Measurements from ENCODE around the gene CDC14A.

DNA sequence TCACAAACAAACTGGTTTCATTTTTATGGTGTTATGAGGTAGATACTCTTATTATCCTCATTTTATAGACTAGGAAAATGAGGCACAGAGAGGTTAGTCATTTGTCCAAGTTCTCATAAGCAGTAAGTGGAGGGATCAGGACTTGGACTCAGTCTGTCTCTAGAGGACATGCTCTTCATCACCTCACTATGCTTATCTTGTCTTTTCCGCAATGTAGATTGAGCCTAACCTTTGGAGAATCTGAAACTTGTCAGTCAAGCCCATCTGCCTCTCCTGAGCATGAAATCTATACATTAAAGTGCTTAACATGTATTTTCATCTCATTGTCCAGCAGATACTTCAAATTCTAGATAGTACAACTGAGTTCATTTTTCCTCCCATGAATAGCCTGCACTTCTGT lies 11.8 kb upstream of the CDC14A start:
- TF ChIP-seq, protein P1, sequence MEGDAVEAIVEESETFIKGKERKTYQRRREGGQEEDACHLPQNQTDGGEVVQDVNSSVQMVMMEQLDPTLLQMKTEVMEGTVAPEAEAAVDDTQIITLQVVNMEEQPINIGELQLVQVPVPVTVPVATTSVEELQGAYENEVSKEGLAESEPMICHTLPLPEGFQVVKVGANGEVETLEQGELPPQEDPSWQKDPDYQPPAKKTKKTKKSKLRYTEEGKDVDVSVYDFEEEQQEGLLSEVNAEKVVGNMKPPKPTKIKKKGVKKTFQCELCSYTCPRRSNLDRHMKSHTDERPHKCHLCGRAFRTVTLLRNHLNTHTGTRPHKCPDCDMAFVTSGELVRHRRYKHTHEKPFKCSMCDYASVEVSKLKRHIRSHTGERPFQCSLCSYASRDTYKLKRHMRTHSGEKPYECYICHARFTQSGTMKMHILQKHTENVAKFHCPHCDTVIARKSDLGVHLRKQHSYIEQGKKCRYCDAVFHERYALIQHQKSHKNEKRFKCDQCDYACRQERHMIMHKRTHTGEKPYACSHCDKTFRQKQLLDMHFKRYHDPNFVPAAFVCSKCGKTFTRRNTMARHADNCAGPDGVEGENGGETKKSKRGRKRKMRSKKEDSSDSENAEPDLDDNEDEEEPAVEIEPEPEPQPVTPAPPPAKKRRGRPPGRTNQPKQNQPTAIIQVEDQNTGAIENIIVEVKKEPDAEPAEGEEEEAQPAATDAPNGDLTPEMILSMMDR (conservative IDR thresholded peaks at IDR 0.05; ENCODE audit: low read depth, low read length) = no peak
- TF ChIP-seq EZH2 (IDR thresholded peaks at IDR 0.05; ENCODE audit: borderline replicate concordance, low read depth, low read length, poor library complexity, severe bottlenecking) = no peak
